ENCODE results near the gene RAD54L. TPM values are rescaled to one million over a fixed set of nuclear protein-coding genes. Genes with fewer than 3 reads are reported as not detected.

RAD54L gene
- total and polyA plus RNA-seq, 2 of the 4 experiments (the other 2 are of a cell fraction): 4.8 to 10.6 TPM

DNA sequence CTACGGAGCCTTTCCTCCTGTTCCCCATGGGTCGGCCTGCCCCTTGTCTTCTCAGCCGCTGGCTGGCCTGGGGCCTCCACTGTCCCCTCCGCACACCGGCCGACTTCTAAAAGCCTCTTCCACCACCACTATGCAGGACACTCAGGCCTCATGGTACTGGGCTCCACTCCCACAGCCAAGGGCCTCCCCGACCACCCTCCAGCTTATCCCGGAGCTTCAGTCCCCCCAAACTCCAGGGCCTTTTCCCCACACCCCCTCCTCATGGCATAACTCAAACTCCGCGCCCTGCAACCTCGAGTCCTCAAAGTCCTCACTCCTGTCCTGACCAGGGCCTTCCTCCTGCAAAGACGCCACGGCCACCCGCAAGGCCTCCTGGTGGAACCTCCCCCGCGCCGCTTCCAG lies 53.8 kb downstream of the RAD54L start:
- peak overlapping the region; percentile 84 for H2AFZ ChIP-seq (replicated peaks; ENCODE audit: low read length, poor library complexity)

More for the DNA sequence above, 53.8 kb downstream of the RAD54L start:
- H4K20me1 ChIP-seq (ENCODE audit: insufficient read depth, low read length): peaks cover 29% of the 10 kb centered on the region
- peak overlapping the region; percentile 90 for H4K5ac ChIP-seq (ENCODE audit: low read depth, low read length)
- WGBS, 2 experiments (ENCODE audit: extremely low coverage in 2 of 2, insufficient read length in 1 of 2): 9% methylated on average over 11 of the region's 17 CpGs; no CpG with 5 or more reads in 1 of the 2 experiments
- H3K23ac ChIP-seq (ENCODE audit: low read depth, low read length): peak overlapping the region; percentile 93
- dilution Hi-C loops (cut with HindIII; ENCODE audit: low sequenced_read_pairs, unreplicated experiment): no loop called here
- peak overlapping the region; percentile 86 for H3K4ac ChIP-seq (ENCODE audit: low read depth, low read length)
- TF ChIP-seq MAZ (IDR thresholded peaks at IDR 0.05; ENCODE audit: borderline replicate concordance, low read depth, low read length) (no peak), SMC3 (IDR thresholded peaks at IDR 0.05; ENCODE audit: low read depth, low read length) (no peak), CEBPB (IDR thresholded peaks at IDR 0.05; ENCODE audit: low read depth, low read length) (no peak), POLR2A (IDR thresholded peaks at IDR 0.05; ENCODE audit: low read depth, low read length) (peak; percentile 18; the same call in 1 of the 2 replicates), RFX5 (IDR thresholded peaks at IDR 0.05; ENCODE audit: low read depth, low read length) (no peak)
- H4K91ac ChIP-seq (ENCODE audit: insufficient read depth, low read depth, low read length): peak overlapping the region; percentile 60
- H2BK15ac ChIP-seq (ENCODE audit: low read depth, low read length): no peak overlapping the region
- H3K4me2 ChIP-seq (ENCODE audit: low read depth, low read length): peak overlapping the region; percentile 83
- in situ Hi-C loops (cut with MboI; ENCODE audit: low sequenced_read_pairs): no loop called here
- 0 out of 2 replicates have a peak overlapping the region, but pooled peaks have one; percentile 8 for H2BK120ac ChIP-seq (ENCODE audit: low read depth, low read length)
- peak overlapping the region; percentile 79 for H3K14ac ChIP-seq (replicated peaks; ENCODE audit: low read depth, low read length)
- H4K8ac ChIP-seq (ENCODE audit: low read depth in 2 of 2, low read length in 2 of 2): peak overlapping the region; percentile 64 to 93
- peaks cover 10% of the 10 kb centered on the region for H3K36me3 ChIP-seq (ENCODE audit: control insufficient read depth, insufficient read depth, low read length)
- H2BK5ac ChIP-seq (ENCODE audit: low read depth, low read length, poor library complexity, severe bottlenecking): peak overlapping the region; percentile 94
- peak overlapping the region; percentile 97 for H3K4me3 ChIP-seq (ENCODE audit: insufficient read depth, low read depth, low read length)
- H3K27me3 ChIP-seq (ENCODE audit: control insufficient read depth, insufficient read depth, low read length): no peaks in the 10 kb centered on the region
- H3K9ac ChIP-seq (ENCODE audit: low read depth, low read length): peak overlapping the region; percentile 100
- no TSS peak for BruUV-seq (replicated peaks)
- peak overlapping the region; percentile 97 for H2AK9ac ChIP-seq (replicated peaks; ENCODE audit: low read depth, low read length, poor library complexity)
- peak overlapping the region; percentile 85 for H2AK5ac ChIP-seq (ENCODE audit: low read depth, low read length)
- ChIA-PET CTCF (interaction anchor here (0.6 to 1.4 kb wide), 2 partner anchors 10 to 56 kb away, joined by 3 read pairs; no protein-coding TSS in a partner anchor), POLR2A (ENCODE audit: unreplicated experiment) (interaction anchor here (0.9 kb wide), 1 partner anchor 54 kb away, joined by 4 read pairs; the partner anchor contains the start of gene RAD54L)
- peak; percentile 14 for ATAC-seq (ENCODE audit: low read depth)
- H3K4me1 ChIP-seq (ENCODE audit: control insufficient read depth, insufficient read depth, low read length): peaks cover 5% of the 10 kb centered on the region
- peaks cover 16 to 46% of the 10 kb centered on the region in 2 experiments for H3K79me1 ChIP-seq (ENCODE audit: low read depth in 1 of 2, low read length in 2 of 2)
- DNase-seq: no peak
- H3K18ac ChIP-seq (ENCODE audit: low read depth, low read length): peak overlapping the region; percentile 32; the same call in 1 of the 2 replicates
- H2BK20ac ChIP-seq (ENCODE audit: low read depth, low read length): no peak overlapping the region
- peaks cover 15% of the 10 kb centered on the region for H3K9me1 ChIP-seq (ENCODE audit: insufficient read depth, low read length)
- H3K9me3 ChIP-seq (ENCODE audit: control insufficient read depth, insufficient read depth, low read length): no peaks in the 10 kb centered on the region
- H3K27ac ChIP-seq (ENCODE audit: insufficient read depth, low read length): peak overlapping the region; percentile 100
- intact Hi-C loops (cut with micrococcal nuclease): no loop called here
- H3K56ac ChIP-seq (ENCODE audit: extremely low read depth, insufficient read depth, low read length): peak overlapping the region; percentile 77
